ENCODE data around the gene TCERG1L. TPM values are rescaled to one million over a fixed set of nuclear protein-coding genes. Genes with fewer than 3 reads are reported as not detected.

Gene TCERG1L
- total RNA-seq, 4 donors from 2014 or later: 0.12 TPM; not detected in 3

- peaks cover 0 to 1% (median 0%) of the 10 kb centered on the region in 3 donors for H3K9me3 ChIP-seq
- no peak for ATAC-seq
- WGBS, 2 donors (ENCODE audit: low coverage in 1 of 2): 100% methylated on average over 3 of the region's 11 CpGs; no CpG with 5 or more reads in 1 of the 2 donors
- H3K4me3 ChIP-seq: no peak overlapping the region
- H3K27ac ChIP-seq: no peak overlapping the region
- H3K27me3 ChIP-seq: peaks cover 56% of the 10 kb centered on the region
- H3K36me3 ChIP-seq: no peaks in the 10 kb centered on the region
- H3K4me1 ChIP-seq: no peaks in the 10 kb centered on the region
- TF ChIP-seq POLR2AphosphoS5 (IDR thresholded peaks at IDR 0.05) (no peak), EP300 (IDR thresholded peaks at IDR 0.05) (no peak), CTCF (IDR thresholded peaks at IDR 0.05) (no peak), POLR2A (IDR thresholded peaks at IDR 0.05) (no peak)
Measured at GRCh38 chr10:131091682-131092081, 219.8 kb downstream of the TCERG1L start.

- Histone ChIP-seq H3K9me3 (peaks cover 0 to 7% (median 0%) of the 10 kb centered on the region in 3 donors), H3K4me3 (no peak overlapping the region), H3K36me3 (no peaks in the 10 kb centered on the region), H3K27me3 (peaks cover 56% of the 10 kb centered on the region), H3K27ac (no peak overlapping the region), H3K4me1 (no peaks in the 10 kb centered on the region)
- TF ChIP-seq POLR2AphosphoS5 (IDR thresholded peaks at IDR 0.05) (no peak), CTCF (IDR thresholded peaks at IDR 0.05) (no peak), EP300 (IDR thresholded peaks at IDR 0.05) (no peak), POLR2A (IDR thresholded peaks at IDR 0.05) (no peak)
- WGBS, 2 donors (ENCODE audit: low coverage in 1 of 2): 70% methylated on average over 2 of the region's 17 CpGs; no CpG with 5 or more reads in 1 of the 2 donors
- no peak for ATAC-seq
Measured at GRCh38 chr10:131090761-131091661, 220.5 kb downstream of the TCERG1L start.

GRCh38 chr10:131089861-131090260 lies 221.7 kb downstream of the TCERG1L start:
- TF ChIP-seq CTCF (IDR thresholded peaks at IDR 0.05) (no peak), EP300 (IDR thresholded peaks at IDR 0.05) (no peak), POLR2AphosphoS5 (IDR thresholded peaks at IDR 0.05) (no peak), POLR2A (IDR thresholded peaks at IDR 0.05) (no peak)
- no peaks in the 10 kb centered on the region for H3K4me1 ChIP-seq
- ATAC-seq: no peak
- peaks cover 0 to 13% (median 0%) of the 10 kb centered on the region in 3 donors for H3K9me3 ChIP-seq
- H3K4me3 ChIP-seq: no peak overlapping the region
- H3K36me3 ChIP-seq: no peaks in the 10 kb centered on the region
- H3K27ac ChIP-seq: no peak overlapping the region
- WGBS, 2 donors (ENCODE audit: low coverage in 1 of 2): 100% methylated on average over 6 of the region's 14 CpGs; no CpG with 5 or more reads in 1 of the 2 donors
- peaks cover 61% of the 10 kb centered on the region for H3K27me3 ChIP-seq

GRCh38 chr10:131089150-131089549 lies 222.4 kb downstream of the TCERG1L start:
- TF ChIP-seq POLR2A (IDR thresholded peaks at IDR 0.05) (no peak), EP300 (IDR thresholded peaks at IDR 0.05) (no peak), POLR2AphosphoS5 (IDR thresholded peaks at IDR 0.05) (no peak), CTCF (IDR thresholded peaks at IDR 0.05) (no peak)
- peaks cover 0 to 13% (median 0%) of the 10 kb centered on the region in 3 donors for H3K9me3 ChIP-seq
- H3K4me3 ChIP-seq: no peak overlapping the region
- WGBS, 2 donors (ENCODE audit: low coverage in 1 of 2): 78 to 92% methylated on average over 6 to 10 of the region's 21 CpGs
- no peak overlapping the region for H3K27ac ChIP-seq
- no peak for ATAC-seq
- H3K36me3 ChIP-seq: no peaks in the 10 kb centered on the region
- no peaks in the 10 kb centered on the region for H3K4me1 ChIP-seq
- H3K27me3 ChIP-seq: peaks cover 65% of the 10 kb centered on the region

All from gastroesophageal sphincter (tissue), 4 donors.